Kidney epithelial cell (primary cell): Measurements from ENCODE around the gene MCRIP2. TPM values are rescaled to one million over a fixed set of nuclear protein-coding genes. Genes with fewer than 3 reads are reported as not detected.

Experiments used
- DNase-seq: peaks from one replicate; pipeline ENCODE4 v3.0.0-alpha.2; 2010; ENCODE audit warnings: low read depth
- H3K27me3 ChIP-seq: 2 replicates; pipeline ENCODE4 v1.6.0; 2011; ENCODE audit warnings: low read length; ENCODE audit not compliant: control insufficient read depth, insufficient read depth
- H3K36me3 ChIP-seq: 2 replicates; pipeline ENCODE4 v1.5.1; 2011; ENCODE audit warnings: low read length; ENCODE audit not compliant: control insufficient read depth, insufficient read depth
- H3K4me3 ChIP-seq: 2 replicates; pipeline ENCODE4 v1.5.1; 2011; ENCODE audit warnings: low read depth, mild to moderate bottlenecking, control low read depth, low read length
- CTCF ChIP-seq: IDR thresholded peaks from 2 replicates; pipeline ENCODE4 v1.5.1; 2011; ENCODE audit warnings: mild to moderate bottlenecking, moderate library complexity, low read length, control low read depth, inconsistent platforms; ENCODE audit not compliant: insufficient read depth, poor library complexity, severe bottlenecking
- total RNA-seq: library from RNA; depleted of rRNA; stranded (reverse); fragments of >200 nt; gene quantifications from 2 replicates; pipeline ENCODE4 v1.2.3, GENCODE V29; 2015

The MCRIP2 gene
- total RNA-seq, 1 donor from 2014 or later, result 59.8 TPM

- H3K4me3 ChIP-seq, result no peak overlapping the region
- no peaks in the 10 kb centered on the region for H3K27me3 ChIP-seq
- no peaks in the 10 kb centered on the region for H3K36me3 ChIP-seq
- no peak for TF ChIP-seq CTCF
- no peak for DNase-seq
Measured at GRCh38 chr16:661184-661821, 19.7 kb downstream of the MCRIP2 start.

- DNase-seq, result no peak
- TF ChIP-seq CTCF, result no peak
- Histone ChIP-seq H3K27me3 (no peaks in the 10 kb centered on the region), H3K4me3 (no peak overlapping the region), H3K36me3 (no peaks in the 10 kb centered on the region)
Measured at GRCh38 chr16:662095-662494, 20.5 kb downstream of the MCRIP2 start.

GRCh38 chr16:662597-662996, 21.0 kb downstream of the MCRIP2 start:
- no peak for TF ChIP-seq CTCF
- H3K36me3 ChIP-seq, result no peaks in the 10 kb centered on the region
- DNase-seq, result no peak
- no peak overlapping the region for H3K4me3 ChIP-seq
- H3K27me3 ChIP-seq, result no peaks in the 10 kb centered on the region

- no peak for TF ChIP-seq CTCF
- Histone ChIP-seq H3K4me3 (no peak overlapping the region), H3K36me3 (no peaks in the 10 kb centered on the region), H3K27me3 (no peaks in the 10 kb centered on the region)
- no peak for DNase-seq
Measured at GRCh38 chr16:666572-666971, 24.9 kb downstream of the MCRIP2 start.

GRCh38 chr16:667113-667779, 25.6 kb downstream of the MCRIP2 start:
- Histone ChIP-seq H3K4me3 (no peak overlapping the region), H3K27me3 (no peaks in the 10 kb centered on the region), H3K36me3 (no peaks in the 10 kb centered on the region)
- no peak for TF ChIP-seq CTCF
- DNase-seq, result no peak
